ENCODE measurements around the gene WDFY4. TPM values are rescaled to one million over a fixed set of nuclear protein-coding genes. Genes with fewer than 3 reads are reported as not detected.

Gene WDFY4
- polyA plus RNA-seq, 1 of the 3 experiments (the other 2 are of a cell fraction) = not detected

- Histone ChIP-seq H2AFZ (ENCODE audit: low read depth) (no peak overlapping the region), H3K9ac (no peak overlapping the region), H4K20me1 (ENCODE audit: insufficient read depth) (no peaks in the 10 kb centered on the region), H3K27ac (ENCODE audit: low read depth in 2 of 2, low read length in 1 of 2) (no peak overlapping the region), H3K4me2 (no peak overlapping the region), H3K27me3 (ENCODE audit: insufficient read depth) (no peaks in the 10 kb centered on the region), H3K9me3 (no peaks in the 10 kb centered on the region), H3K4me3 (ENCODE audit: low read depth in 2 of 2, low read length in 1 of 2) (no peak overlapping the region), H3K4me1 (ENCODE audit: control insufficient read depth in 1 of 2, insufficient read depth in 2 of 2, low read depth in 1 of 2, low read length in 1 of 2) (peaks cover 0 to 8% of the 10 kb centered on the region in 2 experiments; a peak in 1 of 4 replicates), H3K79me2 (ENCODE audit: insufficient read depth) (no peaks in the 10 kb centered on the region), H3F3A (replicated peaks; ENCODE audit: insufficient read depth) (no peaks in the 10 kb centered on the region), H3K9me2 (no peaks in the 10 kb centered on the region), H3K36me3 (replicated peaks in 1 of 2; ENCODE audit: control insufficient read depth in 1 of 2, insufficient read depth in 2 of 2, low read length in 1 of 2) (no peaks in the 10 kb centered on the region)
- no peak for DNase-seq
- TF ChIP-seq CHD2 (IDR thresholded peaks at IDR 0.05; ENCODE audit: low read length, partially characterized antibody) (no peak), FOXM1 (IDR thresholded peaks at IDR 0.05; ENCODE audit: low read depth) (no peak), POLR2AphosphoS5 (IDR thresholded peaks at IDR 0.05; ENCODE audit: low read depth, low read length) (no peak)
- ChIA-PET POLR2A (no interaction called here), CTCF (interaction anchor here (1.5 kb wide), 1 partner anchor 48 kb away, joined by 4 read pairs; no protein-coding TSS in a partner anchor)
- 8% methylated on average over 3 of the region's 5 CpGs for WGBS (ENCODE audit: low lambda C conversion rate)
Measured at GRCh38 chr10:48704156-48704555, 19.5 kb downstream of the WDFY4 start.

DNA sequence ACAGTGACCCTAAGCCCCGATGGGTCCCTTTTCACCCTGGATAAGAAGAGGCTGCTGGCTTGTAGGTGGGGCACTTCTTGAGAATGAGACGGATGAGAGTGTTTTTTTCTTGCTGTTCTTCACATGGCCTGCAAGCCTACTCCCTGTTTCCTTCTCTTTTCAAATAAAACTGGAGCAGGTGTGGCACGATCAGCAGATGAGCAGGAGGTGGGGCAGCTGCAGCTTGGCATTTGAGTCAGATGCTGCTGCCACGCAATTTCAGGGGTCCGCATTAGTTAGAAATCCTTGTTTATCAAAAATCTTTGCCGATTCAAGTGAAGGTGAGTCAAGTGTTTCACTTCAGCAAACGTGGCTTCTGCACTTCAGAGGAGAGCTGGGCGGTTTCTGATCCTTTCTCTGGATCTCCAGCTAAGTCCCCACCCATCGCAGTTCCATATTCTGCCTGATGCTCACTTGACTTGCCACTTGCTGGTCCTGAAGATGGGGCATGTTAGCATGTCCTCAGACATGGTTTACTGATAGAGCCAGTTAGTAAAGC lies 20.8 kb downstream of the WDFY4 start:
- no peaks in the 10 kb centered on the region for H3F3A ChIP-seq (replicated peaks; ENCODE audit: insufficient read depth)
- H2AFZ ChIP-seq (ENCODE audit: low read depth) = no peak overlapping the region
- H3K9ac ChIP-seq = no peak overlapping the region
- no peak overlapping the region for H3K4me3 ChIP-seq (ENCODE audit: low read depth in 2 of 2, low read length in 1 of 2)
- ChIA-PET POLR2A (no interaction called here), CTCF (interaction anchor here (1.5 kb wide), 1 partner anchor 49 kb away, joined by 4 read pairs; no protein-coding TSS in a partner anchor)
- H3K27ac ChIP-seq (ENCODE audit: low read depth in 2 of 2, low read length in 1 of 2) = no peak overlapping the region
- 37% methylated on average over 9 of the region's 9 CpGs for WGBS (ENCODE audit: low lambda C conversion rate)
- no peaks in the 10 kb centered on the region for H3K27me3 ChIP-seq (ENCODE audit: insufficient read depth)
- no peaks in the 10 kb centered on the region for H3K79me2 ChIP-seq (ENCODE audit: insufficient read depth)
- no peak overlapping the region for H3K4me2 ChIP-seq
- no peaks in the 10 kb centered on the region for H3K36me3 ChIP-seq (replicated peaks in 1 of 2; ENCODE audit: control insufficient read depth in 1 of 2, insufficient read depth in 2 of 2, low read length in 1 of 2)
- H3K9me2 ChIP-seq = no peaks in the 10 kb centered on the region
- H3K9me3 ChIP-seq = no peaks in the 10 kb centered on the region
- peaks cover 0 to 8% of the 10 kb centered on the region in 2 experiments; a peak in 1 of 4 replicates for H3K4me1 ChIP-seq (ENCODE audit: control insufficient read depth in 1 of 2, insufficient read depth in 2 of 2, low read depth in 1 of 2, low read length in 1 of 2)
- DNase-seq = no peak
- no peaks in the 10 kb centered on the region for H4K20me1 ChIP-seq (ENCODE audit: insufficient read depth)
- TF ChIP-seq RAD21 (IDR thresholded peaks at IDR 0.05; ENCODE audit: low read length) = no peak
- no peak for TF ChIP-seq TCF12 (IDR thresholded peaks at IDR 0.05)
- TF ChIP-seq GABPA (IDR thresholded peaks at IDR 0.05; ENCODE audit: low read depth) = no peak
- TF ChIP-seq EZH2phosphoT487 (IDR thresholded peaks at IDR 0.05; ENCODE audit: borderline replicate concordance, low read depth) = no peak
- no peak for TF ChIP-seq YY1 (IDR thresholded peaks at IDR 0.05; ENCODE audit: low read depth)
- no peak for TF ChIP-seq IRF3 (IDR thresholded peaks at IDR 0.05; ENCODE audit: low read depth, low read length)

DNA sequence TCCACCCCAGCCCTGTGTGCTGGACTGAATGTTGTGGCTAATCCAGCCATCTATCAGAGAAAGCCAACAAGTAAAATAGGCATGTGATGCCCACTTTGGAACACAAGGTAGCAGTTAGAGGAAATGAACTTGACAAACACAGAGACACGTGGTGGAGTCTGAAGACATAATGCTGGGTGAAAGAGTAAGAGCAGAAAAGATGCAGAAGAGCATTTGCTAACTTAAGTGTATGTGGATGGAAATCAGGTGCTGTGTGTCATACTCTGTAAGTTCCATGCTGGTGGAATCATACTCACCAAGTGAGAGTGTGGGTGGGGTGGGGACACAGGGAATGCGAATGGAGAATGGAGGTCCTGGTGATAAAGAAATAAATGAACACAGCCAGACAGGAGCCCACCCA lies 22.8 kb downstream of the WDFY4 start:
- Histone ChIP-seq H3K27ac (ENCODE audit: low read depth in 2 of 2, low read length in 1 of 2) (no peak overlapping the region), H4K20me1 (ENCODE audit: insufficient read depth) (no peaks in the 10 kb centered on the region), H3K4me1 (ENCODE audit: control insufficient read depth in 1 of 2, insufficient read depth in 2 of 2, low read depth in 1 of 2, low read length in 1 of 2) (peaks cover 0 to 8% of the 10 kb centered on the region in 2 experiments; a peak in 1 of 4 replicates), H3K27me3 (ENCODE audit: insufficient read depth) (no peaks in the 10 kb centered on the region), H3K4me2 (no peak overlapping the region), H3K79me2 (ENCODE audit: insufficient read depth) (no peaks in the 10 kb centered on the region), H3K4me3 (ENCODE audit: low read depth in 2 of 2, low read length in 1 of 2) (no peak overlapping the region), H2AFZ (ENCODE audit: low read depth) (no peak overlapping the region), H3K36me3 (replicated peaks in 1 of 2; ENCODE audit: control insufficient read depth in 1 of 2, insufficient read depth in 2 of 2, low read length in 1 of 2) (no peaks in the 10 kb centered on the region), H3F3A (replicated peaks; ENCODE audit: insufficient read depth) (no peaks in the 10 kb centered on the region), H3K9me2 (no peaks in the 10 kb centered on the region), H3K9me3 (no peaks in the 10 kb centered on the region), H3K9ac (no peak overlapping the region)
- 39% methylated on average over 2 of the region's 2 CpGs for WGBS (ENCODE audit: low lambda C conversion rate)
- CTCF ChIA-PET = no interaction called here
- DNase-seq = no peak
- POLR2A ChIA-PET = no interaction called here
- TF ChIP-seq NRF1 (IDR thresholded peaks at IDR 0.05; ENCODE audit: low read depth, low read length) (no peak), RFX5 (IDR thresholded peaks at IDR 0.05; ENCODE audit: low read length) (no peak), EP300 (IDR thresholded peaks at IDR 0.05; ENCODE audit: borderline replicate concordance in 1 of 2, low read depth in 1 of 2, low read length in 1 of 2) (no peak), RXRA (IDR thresholded peaks at IDR 0.05; ENCODE audit: borderline replicate concordance, low read depth) (no peak), PBX3 (IDR thresholded peaks at IDR 0.05) (no peak), TCF12 (IDR thresholded peaks at IDR 0.05) (no peak), POLR2AphosphoS5 (IDR thresholded peaks at IDR 0.05; ENCODE audit: low read depth, low read length) (no peak), ELF1 (IDR thresholded peaks at IDR 0.05) (no peak), REST (IDR thresholded peaks at IDR 0.05; ENCODE audit: low read depth, low read length) (no peak), NFIC (IDR thresholded peaks at IDR 0.05; ENCODE audit: borderline replicate concordance) (no peak), MXI1 (IDR thresholded peaks at IDR 0.05; ENCODE audit: low read depth, low read length) (no peak)
